Esophagus squamous epithelium (tissue), 5 donors: ENCODE data around the gene CCDC159. TPM values are rescaled to one million over a fixed set of nuclear protein-coding genes. Genes with fewer than 3 reads are reported as not detected.
"Not testable (repeated sequence)": the region's sequence is repeated elsewhere in the genome, so short reads cannot be mapped to it uniquely, and the experiment has no call there.

Experiments
- DNase-seq: peaks from one replicate; lab custom pipeline; 2025; lab: John Stamatoyannopoulos, UW
- H3K27ac ChIP-seq, 4 donors: fragments of 200-600 bp; sonication (generic); one replicate each; pipeline ENCODE4 v1.5.1; 2016 to 2019; ENCODE audit warnings: mild to moderate bottlenecking in 1 of 4
- H3K27me3 ChIP-seq, 4 donors: fragments of 200-600 bp; sonication (generic); 1 replicate in 3 of 4; 2 replicates in 1 of 4; pipeline versions ENCODE4 v1.5.1 to v1.6.0; 2017 to 2021; ENCODE audit warnings: antibody characterized with exemption in 1 of 4
- H3K36me3 ChIP-seq, 3 donors: fragments of 200-600 bp; sonication (generic); one replicate each; pipeline ENCODE4 v1.5.1; 2016 to 2019
- H3K4me1 ChIP-seq, 3 donors: fragments of 200-600 bp; sonication (generic); one replicate each; pipeline ENCODE4 v1.5.1; 2017 to 2019
- H3K4me3 ChIP-seq, 4 donors: fragments of 200-600 bp; sonication (generic); 1 replicate in 3 of 4; 2 replicates in 1 of 4; pipeline ENCODE4 v1.5.1; 2016 to 2019; ENCODE audit warnings: mild to moderate bottlenecking in 2 of 4, moderate library complexity in 1 of 4
- H3K9me3 ChIP-seq, 3 donors: fragments of 200-600 bp; sonication (generic); one replicate each; pipeline ENCODE4 v1.5.1; 2016 to 2019
- POLR2A ChIP-seq, 4 donors: fragments of 450-650 bp; IDR thresholded peaks; one replicate each; pipeline ENCODE4 v1.6.1; 2017; ENCODE audit warnings: antibody characterized with exemption in 4 of 4, mild to moderate bottlenecking in 4 of 4, moderate library complexity in 3 of 4
- WGBS, 2 donors: methylation state at CpG; one replicate each; pipeline ENCODE4 v1.1.5; 2018; 5-methylcytosine and 5-hydroxymethylcytosine counted together
- intact Hi-C: fragments of 100-400 bp; cut with DNase I; formaldehyde crosslinking; loops from one replicate; pipeline ENCODE4 v1.15.0; 2022
- total RNA-seq, 4 donors: library from RNA; depleted of rRNA; stranded (reverse); fragments of >200 nt; gene quantifications; one replicate each; pipeline ENCODE4 v1.1.0, GENCODE V29; 2016
- TF ChIP-seq, protein P1 (sequence below), 6 experiments: fragments of 450-650 bp in 4 of 6; fragments of 200-600 bp in 2 of 6; sonication (generic) in 2 of 6; IDR thresholded peaks; one replicate each; pipeline ENCODE4 v1.5.1; 2016 to 2019; ENCODE audit warnings: antibody characterized with exemption in 6 of 6, mild to moderate bottlenecking in 4 of 6, moderate library complexity in 4 of 6
- donor health status: DM: yes; HTN: yes; CAD: no.

The CCDC159 gene
- total RNA-seq, 4 donors from 2014 or later: 5.7 to 17.7 (median 8.0) TPM

- DNase-seq: no peak
- intact Hi-C loops: no loop called here
- Histone ChIP-seq H3K27me3 (no peaks in the 10 kb centered on the region), H3K4me1 (peaks cover 27 to 47% (median 33%) of the 10 kb centered on the region in 3 donors), H3K4me3 (no peak overlapping the region), H3K27ac (peak overlapping the region in 1 of 4 donors; percentile 86), H3K9me3 (no peaks in the 10 kb centered on the region), H3K36me3 (peaks cover 0 to 4% (median 0%) of the 10 kb centered on the region in 3 donors)
- WGBS, 2 donors: 69 to 71% methylated on average over 3 to 6 of the region's 7 CpGs
- TF ChIP-seq, protein P1, sequence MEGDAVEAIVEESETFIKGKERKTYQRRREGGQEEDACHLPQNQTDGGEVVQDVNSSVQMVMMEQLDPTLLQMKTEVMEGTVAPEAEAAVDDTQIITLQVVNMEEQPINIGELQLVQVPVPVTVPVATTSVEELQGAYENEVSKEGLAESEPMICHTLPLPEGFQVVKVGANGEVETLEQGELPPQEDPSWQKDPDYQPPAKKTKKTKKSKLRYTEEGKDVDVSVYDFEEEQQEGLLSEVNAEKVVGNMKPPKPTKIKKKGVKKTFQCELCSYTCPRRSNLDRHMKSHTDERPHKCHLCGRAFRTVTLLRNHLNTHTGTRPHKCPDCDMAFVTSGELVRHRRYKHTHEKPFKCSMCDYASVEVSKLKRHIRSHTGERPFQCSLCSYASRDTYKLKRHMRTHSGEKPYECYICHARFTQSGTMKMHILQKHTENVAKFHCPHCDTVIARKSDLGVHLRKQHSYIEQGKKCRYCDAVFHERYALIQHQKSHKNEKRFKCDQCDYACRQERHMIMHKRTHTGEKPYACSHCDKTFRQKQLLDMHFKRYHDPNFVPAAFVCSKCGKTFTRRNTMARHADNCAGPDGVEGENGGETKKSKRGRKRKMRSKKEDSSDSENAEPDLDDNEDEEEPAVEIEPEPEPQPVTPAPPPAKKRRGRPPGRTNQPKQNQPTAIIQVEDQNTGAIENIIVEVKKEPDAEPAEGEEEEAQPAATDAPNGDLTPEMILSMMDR (IDR thresholded peaks at IDR 0.05): no peak
- TF ChIP-seq POLR2A (IDR thresholded peaks at IDR 0.05): no peak
Measured at GRCh38 chr19:11347546-11348039, 1.3 kb downstream of the CCDC159 start.

GRCh38 chr19:11349171-11349570 lies 2.9 kb downstream of the CCDC159 start:
- Histone ChIP-seq H3K27me3 (no peaks in the 10 kb centered on the region), H3K36me3 (no peaks in the 10 kb centered on the region), H3K4me3 (no peak overlapping the region), H3K4me1 (peaks cover 17 to 31% (median 22%) of the 10 kb centered on the region in 3 donors), H3K9me3 (no peaks in the 10 kb centered on the region), H3K27ac (no peak overlapping the region)
- no peak for DNase-seq
- TF ChIP-seq, protein P1 (IDR thresholded peaks at IDR 0.05): no peak
- TF ChIP-seq POLR2A (IDR thresholded peaks at IDR 0.05): no peak
- WGBS, 2 donors: 76 to 83% methylated on average over 2 of the region's 4 CpGs
- intact Hi-C loops: no loop called here

GRCh38 chr19:11354102-11354501 lies 7.8 kb downstream of the CCDC159 start:
- H3K27me3 ChIP-seq, intact Hi-C loops, H3K36me3 ChIP-seq, DNase-seq, H3K27ac ChIP-seq, H3K4me3 ChIP-seq, H3K9me3 ChIP-seq: not testable (repeated sequence)
- H3K4me1 ChIP-seq: peaks cover 0 to 24% (median 3%) of the 10 kb centered on the region in 3 donors
- WGBS, 2 donors: 93 to 100% methylated on average over 3 to 4 of the region's 4 CpGs

DNA sequence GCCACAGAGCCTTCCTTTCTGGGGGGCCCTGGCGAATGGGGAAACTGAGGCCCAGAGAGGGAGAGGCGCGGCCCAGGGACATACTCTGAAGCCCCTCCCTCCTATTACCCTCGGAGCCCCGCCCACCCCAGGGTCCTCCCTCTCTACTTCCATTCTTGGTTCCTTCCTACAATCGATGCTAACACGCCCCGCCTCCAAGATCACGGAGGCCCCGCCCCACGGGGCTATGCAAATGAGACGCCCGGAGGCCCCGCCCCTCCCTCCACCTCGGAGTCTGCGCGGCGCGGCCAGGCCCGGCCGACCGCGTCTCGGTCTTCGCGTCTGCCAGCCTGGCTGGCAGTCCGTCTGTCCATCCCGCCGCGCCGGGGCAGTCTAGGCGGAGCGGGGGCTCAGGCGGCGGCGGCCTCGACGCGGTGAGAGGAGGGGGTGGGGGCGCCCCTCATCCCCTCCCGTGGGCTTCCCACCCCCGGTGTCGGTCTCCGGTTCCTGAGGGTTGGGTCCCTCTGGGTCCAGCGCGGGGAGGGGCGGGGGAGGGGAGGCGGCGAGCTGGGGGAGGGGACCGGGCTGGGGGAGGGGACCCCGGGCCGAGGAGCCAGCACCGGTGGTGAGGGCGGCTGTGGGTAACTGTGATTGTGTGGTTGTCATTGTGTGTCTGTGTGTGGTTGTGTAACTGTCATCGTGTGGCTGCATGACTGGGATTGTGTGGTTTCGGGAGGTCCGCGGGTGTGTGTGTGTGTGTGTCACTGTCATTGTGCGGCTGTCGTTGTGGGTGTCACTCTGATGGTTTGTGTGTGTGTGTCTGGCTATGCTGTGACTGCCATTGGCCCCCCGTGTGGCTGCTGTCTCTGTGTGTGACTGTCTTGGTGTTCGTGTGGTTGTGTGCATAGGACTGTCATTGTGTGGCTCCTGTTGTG lies 9.1 kb downstream of the CCDC159 start, which contains the start of gene PLPPR2:
TSS of gene PLPPR2 (plus strand) at position 273 of the 914 bp plus-strand sequence. CDS start 2,242 bp downstream, outside the sequence.
- DNase-seq: peak; percentile 52
- Histone ChIP-seq H3K4me3 (peak within 1 kb of the TSS; percentile 55 to 78 (median 66)), H3K27ac (peak within 1 kb of the TSS; percentile 69 to 80 (median 74)), H3K36me3 (peaks cover 0 to 7% (median 0%) of the 10 kb centered on the region in 3 donors), H3K27me3 (no peaks in the 10 kb centered on the region), H3K9me3 (no peaks in the 10 kb centered on the region), H3K4me1 (peaks cover 0 to 34% (median 3%) of the 10 kb centered on the region in 3 donors)
- 6 to 11% methylated on average over 10 to 11 of the region's 62 CpGs for WGBS, 2 donors
- intact Hi-C loops: no loop called here
- TF ChIP-seq, protein P1 (IDR thresholded peaks at IDR 0.05): no peak
- peak in 2 of 4 donors; percentile 54 to 69 for TF ChIP-seq POLR2A (IDR thresholded peaks at IDR 0.05)

DNA sequence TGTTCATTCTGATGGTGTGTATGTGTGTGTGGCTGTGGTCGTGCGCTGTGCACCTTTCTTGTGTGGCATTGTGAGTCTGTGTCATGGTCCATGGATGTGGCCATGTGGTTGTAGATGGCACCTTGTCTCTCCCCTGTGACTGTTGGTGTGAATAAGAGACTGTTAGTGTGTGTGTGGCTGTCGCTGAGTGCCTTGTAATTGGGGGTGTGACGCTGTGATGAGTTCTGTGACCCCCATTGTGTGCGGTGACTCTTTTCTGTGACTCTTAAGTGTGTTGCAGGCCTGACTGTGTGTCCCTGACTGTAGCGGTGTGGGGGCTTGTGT lies 9.7 kb downstream of the CCDC159 start:
- H3K27ac ChIP-seq: peak overlapping the region in 1 of 4 donors; percentile 69
- H3K27me3 ChIP-seq: no peaks in the 10 kb centered on the region
- H3K9me3 ChIP-seq: no peaks in the 10 kb centered on the region
- DNase-seq: no peak
- TF ChIP-seq, protein P1 (IDR thresholded peaks at IDR 0.05): no peak
- no peak for TF ChIP-seq POLR2A (IDR thresholded peaks at IDR 0.05)
- intact Hi-C loops: no loop called here
- H3K4me3 ChIP-seq: peak overlapping the region; percentile 55 to 78 (median 66)
- WGBS, 2 donors: 58 to 78% methylated on average over 2 to 6 of the region's 6 CpGs
- peaks cover 0 to 40% (median 3%) of the 10 kb centered on the region in 3 donors for H3K4me1 ChIP-seq
- H3K36me3 ChIP-seq: peaks cover 0 to 7% (median 0%) of the 10 kb centered on the region in 3 donors
